SU-DHL-6 (cell line): Measurements from ENCODE around the gene ST6GALNAC2.

ENCODE experiments used
- EZH2phosphoT487 ChIP-seq: fragments of 200-600 bp; sonication (generic), shearing (Covaris generic); conservative IDR thresholded peaks from 2 replicates; pipeline ENCODE4 v1.6.1; 2018; ENCODE audit warnings: mild to moderate bottlenecking, antibody characterized with exemption, low read length, moderate library complexity, mixed read lengths
- TF ChIP-seq, protein P1 (sequence below): fragments of 200-600 bp; sonication (generic); IDR thresholded peaks from one replicate; pipeline ENCODE4 v1.5.1; 2017; ENCODE audit warnings: antibody characterized with exemption, mild to moderate bottlenecking, low read length, moderate library complexity; ENCODE audit not compliant: insufficient read depth, poor library complexity, severe bottlenecking

DNA sequence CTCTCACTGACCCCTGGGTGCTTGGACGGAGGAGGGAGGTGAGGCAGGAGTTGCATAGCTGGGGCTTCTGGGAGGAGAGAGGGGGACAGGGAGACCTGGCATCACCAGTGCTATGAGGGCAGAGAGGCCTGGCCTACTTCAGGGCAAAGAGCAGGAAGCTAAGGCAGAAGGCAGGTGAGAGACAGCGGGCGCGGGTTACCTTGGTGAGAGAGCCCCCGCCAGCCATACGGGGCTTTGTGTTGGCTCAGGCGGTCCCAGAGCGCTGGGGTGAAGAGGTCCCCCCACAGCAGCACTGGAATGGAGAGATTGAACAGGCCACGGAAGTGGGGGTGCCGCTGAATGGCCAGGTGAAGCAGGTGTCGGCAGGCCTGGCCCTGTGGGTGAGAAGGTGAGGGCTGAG is 11.5 kb downstream of the ST6GALNAC2 start:
- TF ChIP-seq, protein P1, sequence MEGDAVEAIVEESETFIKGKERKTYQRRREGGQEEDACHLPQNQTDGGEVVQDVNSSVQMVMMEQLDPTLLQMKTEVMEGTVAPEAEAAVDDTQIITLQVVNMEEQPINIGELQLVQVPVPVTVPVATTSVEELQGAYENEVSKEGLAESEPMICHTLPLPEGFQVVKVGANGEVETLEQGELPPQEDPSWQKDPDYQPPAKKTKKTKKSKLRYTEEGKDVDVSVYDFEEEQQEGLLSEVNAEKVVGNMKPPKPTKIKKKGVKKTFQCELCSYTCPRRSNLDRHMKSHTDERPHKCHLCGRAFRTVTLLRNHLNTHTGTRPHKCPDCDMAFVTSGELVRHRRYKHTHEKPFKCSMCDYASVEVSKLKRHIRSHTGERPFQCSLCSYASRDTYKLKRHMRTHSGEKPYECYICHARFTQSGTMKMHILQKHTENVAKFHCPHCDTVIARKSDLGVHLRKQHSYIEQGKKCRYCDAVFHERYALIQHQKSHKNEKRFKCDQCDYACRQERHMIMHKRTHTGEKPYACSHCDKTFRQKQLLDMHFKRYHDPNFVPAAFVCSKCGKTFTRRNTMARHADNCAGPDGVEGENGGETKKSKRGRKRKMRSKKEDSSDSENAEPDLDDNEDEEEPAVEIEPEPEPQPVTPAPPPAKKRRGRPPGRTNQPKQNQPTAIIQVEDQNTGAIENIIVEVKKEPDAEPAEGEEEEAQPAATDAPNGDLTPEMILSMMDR: no peak
- no peak for TF ChIP-seq EZH2phosphoT487
